Gastrocnemius medialis (tissue), 4 donors: ENCODE measurements around the gene NUAK2.

ENCODE experiments used
- CTCF ChIP-seq, 5 experiments: fragments of 450-650 bp in 3 of 5; fragments of 200-600 bp in 2 of 5; sonication (generic) in 2 of 5; IDR thresholded peaks in 4 of 5; conservative IDR thresholded peaks in 1 of 5; 1 replicate in 4 of 5; 2 replicates in 1 of 5; pipeline ENCODE4 v1.5.1; 2016 to 2019; ENCODE audit warnings: antibody characterized with exemption in 5 of 5, mild to moderate bottlenecking in 3 of 5, moderate library complexity in 3 of 5
- POLR2A ChIP-seq, 2 donors: fragments of 450-650 bp; IDR thresholded peaks; one replicate each; pipeline ENCODE4 v1.6.1; 2017; ENCODE audit warnings: antibody characterized with exemption in 2 of 2, mild to moderate bottlenecking in 2 of 2, moderate library complexity in 2 of 2

GRCh38 chr1:205315008-205315618 is 6.4 kb downstream of the NUAK2 start:
- TF ChIP-seq POLR2A (IDR thresholded peaks at IDR 0.05): no peak
- no peak for TF ChIP-seq CTCF (IDR thresholded peaks at IDR 0.05 in 4 of 5, conservative IDR thresholded peaks at IDR 0.05 in 1 of 5)
